Endothelial cell of umbilical vein (primary cell): ENCODE results near the gene PSMB2. TPM values are rescaled to one million over a fixed set of nuclear protein-coding genes. Genes with fewer than 3 reads are reported as not detected.

Experiments used
- BruUV-seq: library from RNA; stranded (reverse); fragments of 400-500 nt; replicated peaks from 2 replicates; lab custom pipeline; 2021; lab: Mats Ljungman, UMichigan
- CTCF ChIA-PET: fragments of 300-600, 350-600 bp; sonication (Branson Sonifier 250); formaldehyde crosslinking; loops from one replicate; lab custom pipeline; 2021; ENCODE audit warnings: antibody characterized with exemption, inconsistent platforms; lab: Charles Lee
- POLR2A ChIA-PET: fragments of 300-600, 350-600 bp; sonication (Branson Sonifier 250); formaldehyde crosslinking; loops from one replicate; lab custom pipeline; 2021; ENCODE audit warnings: antibody characterized with exemption, inconsistent platforms; lab: Charles Lee
- DNase-seq: peaks from one replicate; pipeline ENCODE4 v3.0.0-alpha.2; 2011; ENCODE audit warnings: low read depth, low spot score
- FAIRE-seq: peaks from 2 replicates; lab custom pipeline; 2011; peaks lifted over from hg19 to GRCh38; lab: Jason Lieb, UNC
- H2AFZ ChIP-seq: 2 replicates; pipeline ENCODE4 v1.6.0; 2012; ENCODE audit warnings: low read depth, low read length, control low read depth, inconsistent platforms
- H3K27ac ChIP-seq: 2 replicates; pipeline ENCODE4 v1.5.1; 2011; ENCODE audit warnings: low read depth, mild to moderate bottlenecking, control low read depth, low read length, moderate library complexity; ENCODE audit not compliant: insufficient read depth
- H3K27me3 ChIP-seq, 2 experiments: 2 replicates each; pipeline versions ENCODE4 v1.6.0 to v1.6.1; 2011; ENCODE audit warnings: low read length in 2 of 2, mixed read lengths in 1 of 2; ENCODE audit not compliant: control insufficient read depth in 2 of 2, insufficient read depth in 2 of 2
- H3K36me3 ChIP-seq, 2 experiments: 2 replicates in 1 of 2; 3 replicates in 1 of 2; pipeline ENCODE4 v1.5.1; 2011; ENCODE audit warnings: low read length in 2 of 2, mild to moderate bottlenecking in 1 of 2, moderate library complexity in 1 of 2; ENCODE audit not compliant: control insufficient read depth in 2 of 2, insufficient read depth in 2 of 2; ENCODE audit errors: extremely low read depth in 1 of 2
- H3K4me1 ChIP-seq: 3 replicates; pipeline ENCODE4 v1.5.1; 2011; ENCODE audit warnings: mild to moderate bottlenecking, low read length; ENCODE audit not compliant: control insufficient read depth, insufficient read depth; ENCODE audit errors: extremely low read depth
- H3K4me2 ChIP-seq: 2 replicates; pipeline ENCODE4 v1.6.1; 2011; ENCODE audit warnings: low read length, control low read depth, mixed read lengths; ENCODE audit not compliant: insufficient read depth
- H3K4me3 ChIP-seq, 3 experiments: fragments of 200-600 bp in 1 of 3; sonication (generic), shearing (Covaris generic) in 1 of 3; replicated peaks in 1 of 3; 2 replicates each; pipeline ENCODE4 v1.5.1; 2011 to 2016; ENCODE audit warnings: control low read depth in 3 of 3, low read length in 3 of 3, mild to moderate bottlenecking in 2 of 3, inconsistent platforms in 1 of 3, low read depth in 1 of 3, moderate library complexity in 1 of 3; ENCODE audit not compliant: insufficient read depth in 1 of 3
- H3K79me2 ChIP-seq: 2 replicates; pipeline ENCODE4 v1.6.0; 2012; ENCODE audit warnings: low read length, inconsistent platforms; ENCODE audit not compliant: control insufficient read depth, insufficient read depth
- H3K9ac ChIP-seq: replicated peaks from 2 replicates; pipeline ENCODE3; 2011; ENCODE audit warnings: low read length, control low read depth; ENCODE audit not compliant: insufficient read depth; ENCODE audit errors: extremely low read depth
- H3K9me1 ChIP-seq: replicated peaks from 3 replicates; pipeline ENCODE4 v1.6.0; 2011; ENCODE audit warnings: mild to moderate bottlenecking, low read length; ENCODE audit not compliant: control insufficient read depth, insufficient read depth; ENCODE audit errors: extremely low read depth
- H3K9me3 ChIP-seq: replicated peaks from 2 replicates; pipeline ENCODE4 v1.5.1; 2012; ENCODE audit warnings: low read length, inconsistent platforms; ENCODE audit not compliant: control insufficient read depth, insufficient read depth
- H4K20me1 ChIP-seq: replicated peaks from 2 replicates; pipeline ENCODE3; 2011; ENCODE audit warnings: mild to moderate bottlenecking, low read length; ENCODE audit not compliant: control insufficient read depth, insufficient read depth; ENCODE audit errors: extremely low read depth
- CTCF ChIP-seq, 2 donors: IDR thresholded peaks; 1 replicate in 1 of 2; 2 replicates in 1 of 2; pipeline ENCODE4 v1.5.1; 2011; ENCODE audit warnings: low read length in 2 of 2, mild to moderate bottlenecking in 2 of 2, moderate library complexity in 2 of 2, control low read depth in 1 of 2, inconsistent platforms in 1 of 2, low read depth in 1 of 2; ENCODE audit not compliant: insufficient read depth in 1 of 2; ENCODE audit errors: extremely low read depth in 1 of 2
- GATA2 ChIP-seq: IDR thresholded peaks from 2 replicates; pipeline ENCODE4 v1.7.0; 2011; ENCODE audit warnings: low read depth, mild to moderate bottlenecking, moderate library complexity, mixed read lengths, low read length; ENCODE audit not compliant: insufficient read length, insufficient read depth
- JUN ChIP-seq: IDR thresholded peaks from 2 replicates; pipeline ENCODE4 v1.6.1; 2011; ENCODE audit warnings: borderline replicate concordance, low read depth; ENCODE audit not compliant: insufficient read length, insufficient read depth
- MYC ChIP-seq: IDR thresholded peaks from one replicate; pipeline ENCODE4 v1.6.1; 2011; ENCODE audit warnings: mild to moderate bottlenecking, low read depth, low read length
- POLR2A ChIP-seq: IDR thresholded peaks from 2 replicates; pipeline ENCODE4 v1.6.1; 2012; ENCODE audit warnings: low read depth, mild to moderate bottlenecking, control low read depth, low read length
- POLR2AphosphoS5 ChIP-seq: IDR thresholded peaks from 2 replicates; pipeline ENCODE4 v1.6.1; 2012; ENCODE audit warnings: low read depth, mild to moderate bottlenecking, control low read depth, low read length, moderate library complexity; ENCODE audit not compliant: insufficient read depth
- dilution Hi-C: fragments of 300-500 bp; cut with MboI; formaldehyde crosslinking; loops from one replicate; pipeline ENCODE4 v1.15.0; 2019; ENCODE audit warnings: low sequenced_read_pairs; ENCODE audit not compliant: extremely low pct_ligation_motif_present
- intact Hi-C: fragments of 100-400 bp; cut with micrococcal nuclease; formaldehyde crosslinking; loops from one replicate; pipeline ENCODE4 v1.10.0; 2022
- polyA plus RNA-seq, 4 experiments: library from polyadenylated mRNA; depleted of rRNA in 3 of 4; stranded (reverse) in 3 of 4; unstranded in 1 of 4; fragments of >200 nt; gene quantifications; 2 replicates each; pipeline versions ENCODE4 v1.2.1 to v1.2.3, GENCODE V29; 2011 to 2012; ENCODE audit warnings: missing spikeins in 1 of 4
- total RNA-seq: library from RNA; stranded (reverse); gene quantifications from 2 replicates; pipeline ENCODE4 v1.2.3, GENCODE V29; 2021

PSMB2 gene
- total and polyA plus RNA-seq, 2 donors (not counting 3 experiments of a cell fraction or from before 2014, with no cell fraction given): 93.6 to 118 TPM

- H3K9me3 ChIP-seq: no peaks in the 10 kb centered on the region
- peak overlapping the region; percentile 81 for H3K27ac ChIP-seq
- DNase-seq: peak; percentile 10
- peaks cover 6 to 15% of the 10 kb centered on the region in 2 experiments for H3K27me3 ChIP-seq
- BruUV-seq: TSS peak; percentile 42
- ChIA-PET POLR2A (no interaction called here), CTCF (no interaction called here)
- no peaks in the 10 kb centered on the region for H3K36me3 ChIP-seq
- dilution Hi-C loops: loop anchor here (25.0 kb wide), 1 partner anchor 97 kb away; no protein-coding TSS in a partner anchor
- peak; percentile 78 for FAIRE-seq
- peak overlapping the region; percentile 64 to 100 (median 80) for H3K4me3 ChIP-seq
- H3K4me1 ChIP-seq: peaks cover 24% of the 10 kb centered on the region
- peaks cover 54% of the 10 kb centered on the region for H3K79me2 ChIP-seq
- no peaks in the 10 kb centered on the region for H4K20me1 ChIP-seq
- peak overlapping the region; percentile 63 for H3K4me2 ChIP-seq
- no peak overlapping the region for H2AFZ ChIP-seq
- intact Hi-C loops: loop anchor here (2.0 kb wide), 1 partner anchor 128 kb away; the partner anchor contains the start of gene CLSPN
- H3K9me1 ChIP-seq: no peaks in the 10 kb centered on the region
- no peak for TF ChIP-seq JUN
- TF ChIP-seq POLR2A: no peak
- no peak for TF ChIP-seq MYC
- TF ChIP-seq POLR2AphosphoS5: no peak
- no peak for TF ChIP-seq CTCF (IDR thresholded peaks at IDR 0.05; ENCODE audit: extremely low read depth in 1 of 2, insufficient read depth in 1 of 2, low read depth in 1 of 2, low read length in 2 of 2)
- TF ChIP-seq GATA2: no peak
- peak overlapping the region; percentile 96 for H3K9ac ChIP-seq
Measured at GRCh38 chr1:35640380-35641232, 720 bp downstream of the PSMB2 start.
